IPS-18a (cell line): Measurements from ENCODE around the gene SPPL2A.
"Not testable (repeated sequence)": the region's sequence is repeated elsewhere in the genome, so short reads cannot be mapped to it uniquely, and the experiment has no call there.

ENCODE experiments used
- H3K27ac ChIP-seq: one replicate; pipeline ENCODE4 v1.5.1; 2013; ENCODE audit warnings: low read length
- H3K27me3 ChIP-seq: one replicate; pipeline ENCODE4 v1.6.1; 2013; ENCODE audit warnings: mild to moderate bottlenecking, low read length; ENCODE audit not compliant: control insufficient read depth, insufficient read depth
- H3K36me3 ChIP-seq: one replicate; pipeline ENCODE4 v1.6.1; 2013; ENCODE audit warnings: low read depth, low read length; ENCODE audit not compliant: control insufficient read depth
- H3K4me1 ChIP-seq: one replicate; pipeline ENCODE4 v1.6.1; 2013; ENCODE audit warnings: low read depth, low read length; ENCODE audit not compliant: control insufficient read depth
- H3K4me3 ChIP-seq: one replicate; pipeline ENCODE4 v1.5.1; 2013; ENCODE audit warnings: low read length
- H3K9ac ChIP-seq: one replicate; pipeline ENCODE4 v1.6.1; 2013; ENCODE audit warnings: mild to moderate bottlenecking, low read length, moderate library complexity
- H3K9me3 ChIP-seq: one replicate; pipeline ENCODE4 v1.6.1; 2013; ENCODE audit warnings: low read depth, low read length; ENCODE audit not compliant: control insufficient read depth

Gene SPPL2A, protein sequence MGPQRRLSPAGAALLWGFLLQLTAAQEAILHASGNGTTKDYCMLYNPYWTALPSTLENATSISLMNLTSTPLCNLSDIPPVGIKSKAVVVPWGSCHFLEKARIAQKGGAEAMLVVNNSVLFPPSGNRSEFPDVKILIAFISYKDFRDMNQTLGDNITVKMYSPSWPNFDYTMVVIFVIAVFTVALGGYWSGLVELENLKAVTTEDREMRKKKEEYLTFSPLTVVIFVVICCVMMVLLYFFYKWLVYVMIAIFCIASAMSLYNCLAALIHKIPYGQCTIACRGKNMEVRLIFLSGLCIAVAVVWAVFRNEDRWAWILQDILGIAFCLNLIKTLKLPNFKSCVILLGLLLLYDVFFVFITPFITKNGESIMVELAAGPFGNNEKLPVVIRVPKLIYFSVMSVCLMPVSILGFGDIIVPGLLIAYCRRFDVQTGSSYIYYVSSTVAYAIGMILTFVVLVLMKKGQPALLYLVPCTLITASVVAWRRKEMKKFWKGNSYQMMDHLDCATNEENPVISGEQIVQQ

DNA sequence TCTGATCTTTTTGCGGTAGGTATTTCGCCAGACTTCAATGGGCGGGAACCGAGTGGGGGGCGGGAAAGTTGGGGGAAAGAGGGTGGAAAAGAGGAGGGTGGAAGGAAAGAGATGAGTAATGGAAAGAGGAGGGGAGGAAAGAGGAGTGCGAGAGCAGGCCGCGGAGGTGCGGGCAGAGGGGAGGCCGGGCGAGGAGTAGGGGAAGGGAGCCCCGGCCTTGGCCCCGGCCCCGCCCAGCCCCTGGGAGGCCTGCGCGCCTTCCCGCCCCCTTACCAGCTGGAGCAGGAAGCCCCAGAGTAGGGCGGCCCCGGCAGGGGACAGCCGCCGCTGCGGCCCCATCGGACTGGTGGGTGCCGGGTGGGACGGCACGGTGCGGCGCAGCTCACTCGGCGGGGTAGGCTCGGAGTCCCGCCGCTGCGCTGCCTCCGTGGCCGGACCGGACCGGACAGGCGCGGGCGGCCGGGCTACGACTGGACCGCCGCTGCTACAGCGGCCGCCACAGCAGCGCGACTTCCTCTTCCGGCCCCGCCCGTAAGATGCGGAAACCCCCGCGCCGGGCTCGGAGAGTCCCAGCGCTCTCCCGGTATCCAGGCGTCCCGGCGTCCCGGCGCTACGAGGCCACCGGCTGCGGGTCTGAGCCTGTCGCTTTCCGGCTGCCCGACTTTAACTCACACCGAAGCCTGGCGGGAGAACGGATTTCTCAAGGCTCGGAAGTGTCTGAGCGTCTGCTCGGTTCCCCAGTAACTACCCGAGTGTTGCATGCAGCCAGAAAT, at the start of gene SPPL2A:
Gene SPPL2A (minus strand): TSS at position 512 of the 773 bp plus-strand sequence. CDS start 173 bp downstream, at position 339.
- H3K9ac ChIP-seq: peak within 1 kb of the TSS; percentile 92

GRCh38 chr15:50814634-50815033, 49.1 kb upstream of the SPPL2A start:
- Histone ChIP-seq H3K9ac (no peak overlapping the region), H3K9me3 (no peaks in the 10 kb centered on the region), H3K4me3 (no peak overlapping the region), H3K27ac (no peak overlapping the region), H3K27me3 (no peaks in the 10 kb centered on the region), H3K4me1 (no peaks in the 10 kb centered on the region), H3K36me3 (no peaks in the 10 kb centered on the region)

More for the DNA sequence above, at the start of gene SPPL2A:
- no peaks in the 10 kb centered on the region for H3K27me3 ChIP-seq
- H3K4me1 ChIP-seq: peaks cover 2% of the 10 kb centered on the region
- peak within 1 kb of the TSS; percentile 97 for H3K4me3 ChIP-seq
- H3K36me3 ChIP-seq: no peaks in the 10 kb centered on the region
- peak within 1 kb of the TSS; percentile 84 for H3K27ac ChIP-seq
- H3K9me3 ChIP-seq: no peaks in the 10 kb centered on the region

GRCh38 chr15:50813865-50814264, 48.4 kb upstream of the SPPL2A start:
- no peak overlapping the region for H3K27ac ChIP-seq
- H3K36me3 ChIP-seq: no peaks in the 10 kb centered on the region
- H3K9ac ChIP-seq: no peak overlapping the region
- H3K9me3 ChIP-seq: no peaks in the 10 kb centered on the region
- no peaks in the 10 kb centered on the region for H3K4me1 ChIP-seq
- no peak overlapping the region for H3K4me3 ChIP-seq
- no peaks in the 10 kb centered on the region for H3K27me3 ChIP-seq

GRCh38 chr15:50813089-50813488, 47.6 kb upstream of the SPPL2A start:
- Histone ChIP-seq H3K9me3 (no peaks in the 10 kb centered on the region), H3K9ac (no peak overlapping the region), H3K4me3 (no peak overlapping the region), H3K27me3 (no peaks in the 10 kb centered on the region), H3K36me3 (no peaks in the 10 kb centered on the region), H3K27ac (no peak overlapping the region), H3K4me1 (no peaks in the 10 kb centered on the region)

- H3K27ac ChIP-seq, H3K27me3 ChIP-seq, H3K4me1 ChIP-seq, H3K4me3 ChIP-seq, H3K9me3 ChIP-seq, H3K9ac ChIP-seq, H3K36me3 ChIP-seq: not testable (repeated sequence)
Measured at GRCh38 chr15:50812181-50812506, 46.6 kb upstream of the SPPL2A start.

- H3K4me1 ChIP-seq, H3K27ac ChIP-seq, H3K9ac ChIP-seq, H3K36me3 ChIP-seq, H3K4me3 ChIP-seq, H3K9me3 ChIP-seq, H3K27me3 ChIP-seq: not testable (repeated sequence)
Measured at GRCh38 chr15:50811461-50812180, 46.1 kb upstream of the SPPL2A start.

DNA sequence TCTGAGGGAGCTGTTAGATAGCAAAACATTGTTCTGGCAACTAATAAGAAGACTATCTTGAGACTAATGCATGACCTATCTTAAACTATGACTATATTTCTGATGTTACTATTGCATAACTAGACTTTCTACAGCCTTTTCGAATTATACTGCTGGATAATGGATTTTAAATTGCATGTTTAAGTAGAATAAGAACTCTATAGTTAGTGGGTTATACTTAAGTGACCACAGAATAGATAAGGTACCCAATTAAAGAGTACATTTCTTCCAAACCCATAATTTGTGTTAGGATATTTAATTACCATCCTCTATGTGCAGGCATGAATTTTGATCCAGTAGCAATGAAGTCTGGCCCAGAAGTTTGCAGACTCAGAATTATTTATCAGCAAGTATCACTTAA, 44.6 kb upstream of the SPPL2A start:
- Histone ChIP-seq H3K36me3 (no peaks in the 10 kb centered on the region), H3K4me1 (no peaks in the 10 kb centered on the region), H3K4me3 (no peak overlapping the region), H3K9ac (no peak overlapping the region), H3K9me3 (no peaks in the 10 kb centered on the region), H3K27me3 (no peaks in the 10 kb centered on the region), H3K27ac (no peak overlapping the region)

DNA sequence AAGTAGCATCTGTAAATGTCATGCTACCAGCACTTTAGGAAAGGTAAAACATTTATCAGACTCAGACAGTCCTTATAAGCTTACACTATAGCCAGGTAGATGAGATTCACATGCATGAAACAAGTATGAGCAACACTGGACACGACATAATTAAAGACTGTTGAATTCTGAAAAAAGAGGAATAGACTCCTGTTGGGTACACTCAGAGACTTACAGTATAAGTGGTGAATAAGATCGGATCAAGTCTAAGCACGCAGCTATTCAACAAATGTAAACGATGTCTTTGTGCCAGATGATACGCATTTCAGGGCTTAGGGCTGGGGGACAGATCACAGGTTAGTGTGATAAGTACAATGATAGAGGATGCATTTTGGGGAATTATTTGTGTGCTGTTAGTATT, 43.2 kb upstream of the SPPL2A start:
- Histone ChIP-seq H3K27me3 (no peaks in the 10 kb centered on the region), H3K27ac (no peak overlapping the region), H3K36me3 (no peaks in the 10 kb centered on the region), H3K4me1 (no peaks in the 10 kb centered on the region), H3K9me3 (no peaks in the 10 kb centered on the region), H3K9ac (no peak overlapping the region), H3K4me3 (no peak overlapping the region)

GRCh38 chr15:50803479-50804180, 38.1 kb upstream of the SPPL2A start:
- no peaks in the 10 kb centered on the region for H3K9me3 ChIP-seq
- H3K4me1 ChIP-seq: no peaks in the 10 kb centered on the region
- H3K27me3 ChIP-seq: no peaks in the 10 kb centered on the region
- no peak overlapping the region for H3K4me3 ChIP-seq
- H3K36me3 ChIP-seq: no peaks in the 10 kb centered on the region
- H3K9ac ChIP-seq: no peak overlapping the region
- H3K27ac ChIP-seq: no peak overlapping the region

DNA sequence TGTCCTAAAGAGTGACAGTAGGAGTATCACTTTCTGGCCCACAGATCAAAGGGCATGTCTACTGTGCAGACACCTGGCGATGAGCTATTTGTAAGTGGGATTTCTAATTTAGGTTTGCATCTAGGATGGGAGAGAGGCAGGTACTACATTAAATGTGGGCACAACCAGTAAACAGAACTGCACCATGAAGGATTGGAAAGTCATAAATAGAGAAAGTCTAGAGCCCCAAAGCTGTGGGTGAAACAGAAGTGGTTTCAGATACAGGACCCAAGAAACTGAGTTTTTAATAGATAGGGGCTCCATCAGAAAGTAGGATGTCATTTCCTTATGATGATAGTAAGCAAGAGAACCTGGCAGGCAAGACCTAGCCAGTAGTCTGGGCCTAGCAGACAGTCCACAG, 35.2 kb upstream of the SPPL2A start:
- H3K9ac ChIP-seq: no peak overlapping the region
- no peaks in the 10 kb centered on the region for H3K27me3 ChIP-seq
- H3K4me3 ChIP-seq: no peak overlapping the region
- H3K36me3 ChIP-seq: no peaks in the 10 kb centered on the region
- H3K4me1 ChIP-seq: no peaks in the 10 kb centered on the region
- H3K9me3 ChIP-seq: no peaks in the 10 kb centered on the region
- H3K27ac ChIP-seq: no peak overlapping the region

DNA sequence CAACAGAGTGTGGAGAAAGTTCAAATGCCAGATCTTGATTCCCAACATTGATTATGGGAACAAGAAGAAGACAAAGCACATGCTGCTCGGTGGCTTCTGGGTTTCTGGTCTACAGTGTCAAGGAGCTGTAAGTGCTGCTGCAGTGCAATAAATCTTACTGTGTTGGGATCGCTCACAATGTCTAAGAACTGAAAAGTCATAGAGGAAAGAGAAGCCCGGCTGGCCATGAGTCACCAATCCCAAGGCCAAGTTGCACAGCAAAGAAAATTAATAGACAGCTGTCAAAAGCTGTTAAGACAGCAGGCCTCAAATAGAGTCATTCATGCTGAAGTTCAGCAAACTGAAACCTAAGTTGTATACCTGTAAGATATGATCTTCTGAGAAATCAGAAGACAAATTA, 33.2 kb upstream of the SPPL2A start:
- Histone ChIP-seq H3K27ac (no peak overlapping the region), H3K36me3 (no peaks in the 10 kb centered on the region), H3K27me3 (no peaks in the 10 kb centered on the region), H3K4me1 (no peaks in the 10 kb centered on the region), H3K9ac (no peak overlapping the region), H3K4me3 (no peak overlapping the region), H3K9me3 (no peaks in the 10 kb centered on the region)
